ENCODE results near the gene RPL9. TPM values are rescaled to one million over a fixed set of nuclear protein-coding genes. Genes with fewer than 3 reads are reported as not detected.
"Not testable (repeated sequence)": the region's sequence is repeated elsewhere in the genome, so short reads cannot be mapped to it uniquely, and the experiment has no call there.

Gene RPL9
- total RNA-seq, result 1,000 to 10,000 TPM; 1,414 to 3,398 (median 2,567) TPM
- polyA plus RNA-seq, result 1,000 to 10,000 TPM; 3,310 to 3,365 TPM
- 1,113 reads per million, percentile 99 among the genes with 10 or more reads in this experiment for total RNA-seq

GRCh38 chr4:39458505-39459300 lies at the start of gene RPL9, which contains the start of gene LIAS:
Gene RPL9 (minus strand): TSS chr4:39458922. CDS start chr4:39458439, 483 bp downstream.
Gene LIAS (plus strand): TSS chr4:39459056. CDS start chr4:39459118, 62 bp downstream.
- ChIA-PET POLR2A (interaction anchor here (0.6 to 3.0 kb wide), 26 partner anchors 8 to 746 kb away, joined by 3 to 29 read pairs (median 4); partner anchors contain the start of genes N4BP2, RFC1, SMIM14 and UBE2K), CTCF (interaction anchor here (0.8 to 1.3 kb wide), 2 partner anchors 10 to 11 kb away, joined by 3 to 6 read pairs; no protein-coding TSS in a partner anchor)
- Histone ChIP-seq H3K27ac (ENCODE audit: low read depth, low read length) (peak within 1 kb of the TSS; percentile 95), H3K36me3 (ENCODE audit: control insufficient read depth in 2 of 3, insufficient read depth in 3 of 3, low read length in 3 of 3) (peaks cover 8 to 46% (median 28%) of the 10 kb centered on the region in 3 experiments), H3K9me3 (ENCODE audit: control insufficient read depth in 2 of 3, low read length in 3 of 3) (no peaks in the 10 kb centered on the region), H3K4me1 (ENCODE audit: control insufficient read depth in 2 of 2, insufficient read depth in 2 of 2, low read length in 2 of 2) (peaks cover 17 to 19% of the 10 kb centered on the region in 2 donors), H3K4me3 (ENCODE audit: low read length) (peak within 1 kb of the TSS; percentile 85), H3K27me3 (ENCODE audit: control insufficient read depth in 2 of 2, insufficient read depth in 2 of 2, low read length in 2 of 2) (no peaks in the 10 kb centered on the region)
- peaks cover 8 to 60% (median 47%) of the 10 kb centered on the region in 7 donors for H3K4me1 Mint-ChIP-seq
- H3K27ac Mint-ChIP-seq, result peak within 1 kb of the TSS; percentile 98 to 100 (median 99)
- DNase-seq (peak; percentile 80 to 96 (median 92)), ATAC-seq (peak; percentile 93)
- intact Hi-C loops (cut with micrococcal nuclease), result loop anchor here (1.0 to 10.0 kb wide), 16 partner anchors 10 to 1771 kb away; partner anchors contain the start of genes N4BP2 (in 2 of the 2), PDS5A (in 2 of the 2), RFC1 (in 2 of the 2) and UBE2K (in 2 of the 2)
- peaks cover 0 to 2% (median 0%) of the 10 kb centered on the region in 5 donors for H3K27me3 Mint-ChIP-seq
- peaks cover 0 to 6% (median 0%) of the 10 kb centered on the region in 11 donors for H3K9me3 Mint-ChIP-seq
- peak within 1 kb of the TSS; percentile 92 to 99 (median 96) for H3K4me3 Mint-ChIP-seq
- peaks cover 4 to 45% (median 33%) of the 10 kb centered on the region in 5 donors for H3K36me3 Mint-ChIP-seq

- no peak overlapping the region for H3K27ac ChIP-seq (ENCODE audit: low read depth, low read length)
- no peaks in the 10 kb centered on the region for H3K9me3 Mint-ChIP-seq
- ATAC-seq (no peak), DNase-seq (no peak)
- H3K36me3 ChIP-seq (ENCODE audit: control insufficient read depth in 2 of 3, insufficient read depth in 3 of 3, low read length in 3 of 3), result peaks cover 5 to 61% (median 6%) of the 10 kb centered on the region in 3 experiments
- intact Hi-C loops (cut with micrococcal nuclease), result no loop called here
- H3K9me3 ChIP-seq (ENCODE audit: control insufficient read depth in 2 of 3, low read length in 3 of 3), result no peaks in the 10 kb centered on the region
- no peaks in the 10 kb centered on the region for H3K4me1 ChIP-seq (ENCODE audit: control insufficient read depth in 2 of 2, insufficient read depth in 2 of 2, low read length in 2 of 2)
- H3K36me3 Mint-ChIP-seq, result peaks cover 0 to 50% (median 10%) of the 10 kb centered on the region in 5 donors
- no peaks in the 10 kb centered on the region for H3K4me1 Mint-ChIP-seq
- no peak overlapping the region for H3K4me3 Mint-ChIP-seq
- CTCF ChIA-PET, result interaction anchor here (1.2 kb wide), 1 partner anchor 36 kb away, joined by 3 read pairs; no protein-coding TSS in a partner anchor
- no peaks in the 10 kb centered on the region for H3K27me3 Mint-ChIP-seq
- no peaks in the 10 kb centered on the region for H3K27me3 ChIP-seq (ENCODE audit: control insufficient read depth in 2 of 2, insufficient read depth in 2 of 2, low read length in 2 of 2)
- no peak overlapping the region for H3K27ac Mint-ChIP-seq
- POLR2A ChIA-PET, result no interaction called here
- no peak overlapping the region for H3K4me3 ChIP-seq (ENCODE audit: low read length)
Observed at GRCh38 chr4:39505581-39505980, 46.9 kb upstream of the RPL9 start.

DNA sequence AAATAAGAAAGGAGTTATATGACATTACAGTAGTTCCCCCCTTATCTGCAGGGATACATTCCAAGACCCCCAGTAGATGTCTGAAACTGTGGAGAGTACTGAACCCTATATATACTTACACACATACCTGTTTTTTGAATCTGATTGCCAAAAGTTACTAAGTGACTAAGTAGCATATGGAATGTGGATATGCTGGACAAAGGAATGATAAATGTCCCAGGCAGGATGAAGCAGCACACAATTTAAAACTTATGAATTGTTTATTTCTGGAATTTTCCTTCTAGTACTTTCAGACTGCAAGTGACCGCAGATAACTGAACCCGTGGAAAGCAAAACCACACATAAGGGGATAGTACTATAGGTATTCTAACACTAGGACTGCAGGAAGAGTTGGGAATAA lies 45.8 kb upstream of the RPL9 start:
- Histone ChIP-seq H3K27ac (ENCODE audit: low read depth, low read length) (no peak overlapping the region), H3K4me1 (ENCODE audit: control insufficient read depth in 2 of 2, insufficient read depth in 2 of 2, low read length in 2 of 2) (no peaks in the 10 kb centered on the region), H3K9me3 (ENCODE audit: control insufficient read depth in 2 of 3, low read length in 3 of 3) (no peaks in the 10 kb centered on the region), H3K4me3 (ENCODE audit: low read length) (no peak overlapping the region), H3K36me3 (ENCODE audit: control insufficient read depth in 2 of 3, insufficient read depth in 3 of 3, low read length in 3 of 3) (peaks cover 5 to 58% (median 6%) of the 10 kb centered on the region in 3 experiments), H3K27me3 (ENCODE audit: control insufficient read depth in 2 of 2, insufficient read depth in 2 of 2, low read length in 2 of 2) (no peaks in the 10 kb centered on the region)
- Mint-ChIP-seq H3K27me3 (no peaks in the 10 kb centered on the region), H3K4me3 (no peak overlapping the region), H3K27ac (no peak overlapping the region), H3K4me1 (no peaks in the 10 kb centered on the region), H3K9me3 (no peaks in the 10 kb centered on the region), H3K36me3 (peaks cover 0 to 47% (median 12%) of the 10 kb centered on the region in 5 donors)
- ChIA-PET POLR2A (no interaction called here), CTCF (interaction anchor here (1.2 kb wide), 1 partner anchor 35 kb away, joined by 3 read pairs; no protein-coding TSS in a partner anchor)
- intact Hi-C loops (cut with micrococcal nuclease), result no loop called here
- no peak for ATAC-seq
- DNase-seq, result no peak

- H3K9me3 Mint-ChIP-seq; H3K27ac Mint-ChIP-seq; H3K9me3 ChIP-seq (ENCODE audit: control insufficient read depth in 2 of 3, low read length in 3 of 3); H3K4me1 Mint-ChIP-seq; H3K27me3 Mint-ChIP-seq; POLR2A ChIA-PET; H3K27me3 ChIP-seq (ENCODE audit: control insufficient read depth in 2 of 2, insufficient read depth in 2 of 2, low read length in 2 of 2); H3K4me1 ChIP-seq (ENCODE audit: control insufficient read depth in 2 of 2, insufficient read depth in 2 of 2, low read length in 2 of 2); DNase-seq; ATAC-seq; CTCF ChIA-PET; H3K27ac ChIP-seq (ENCODE audit: low read depth, low read length); intact Hi-C loops (cut with micrococcal nuclease); H3K4me3 Mint-ChIP-seq; H3K4me3 ChIP-seq (ENCODE audit: low read length): not testable (repeated sequence)
- H3K36me3 Mint-ChIP-seq, result peaks cover 0 to 44% (median 16%) of the 10 kb centered on the region in 5 donors
- H3K36me3 ChIP-seq (ENCODE audit: control insufficient read depth in 2 of 3, insufficient read depth in 3 of 3, low read length in 3 of 3), result peaks cover 5 to 44% (median 6%) of the 10 kb centered on the region in 3 experiments
Observed at GRCh38 chr4:39502664-39503035, 43.9 kb upstream of the RPL9 start.

DNA sequence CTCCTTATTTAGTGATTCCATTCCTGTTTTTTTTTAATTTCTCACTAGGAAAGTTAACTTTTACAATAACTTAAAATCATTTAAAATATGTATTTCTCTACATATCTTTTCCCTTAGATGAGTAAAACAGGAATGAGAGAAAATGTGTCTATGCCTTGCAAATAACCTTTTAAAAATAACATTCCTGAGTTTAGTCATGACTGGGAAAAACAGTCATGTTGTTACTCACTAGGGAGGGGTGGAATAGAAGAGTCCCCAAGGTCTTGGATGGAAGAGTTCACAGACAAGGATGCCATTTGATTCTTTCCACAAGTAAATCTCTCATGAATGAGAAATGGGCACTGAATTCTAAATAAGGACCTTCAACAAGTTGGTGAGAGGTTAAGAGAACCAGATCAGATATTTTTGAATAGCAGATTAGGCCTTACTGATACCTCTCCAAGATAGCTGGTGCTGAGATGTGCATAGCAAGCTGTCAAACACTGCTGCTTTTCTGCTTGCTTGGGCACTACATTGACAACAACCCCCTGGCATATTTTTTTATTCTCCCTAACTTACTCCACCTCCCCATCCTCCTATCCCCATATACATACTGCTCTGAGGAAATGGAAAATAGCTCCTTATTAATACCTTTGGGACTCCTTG lies 43.4 kb upstream of the RPL9 start:
- intact Hi-C loops (cut with micrococcal nuclease), result no loop called here
- Mint-ChIP-seq H3K9me3 (no peaks in the 10 kb centered on the region), H3K4me1 (no peaks in the 10 kb centered on the region), H3K27me3 (no peaks in the 10 kb centered on the region), H3K4me3 (no peak overlapping the region), H3K36me3 (peaks cover 0 to 43% (median 16%) of the 10 kb centered on the region in 5 donors), H3K27ac (no peak overlapping the region)
- Histone ChIP-seq H3K27ac (ENCODE audit: low read depth, low read length) (no peak overlapping the region), H3K36me3 (ENCODE audit: control insufficient read depth in 2 of 3, insufficient read depth in 3 of 3, low read length in 3 of 3) (peaks cover 5 to 39% (median 6%) of the 10 kb centered on the region in 3 experiments), H3K9me3 (ENCODE audit: control insufficient read depth in 2 of 3, low read length in 3 of 3) (no peaks in the 10 kb centered on the region), H3K4me1 (ENCODE audit: control insufficient read depth in 2 of 2, insufficient read depth in 2 of 2, low read length in 2 of 2) (no peaks in the 10 kb centered on the region), H3K4me3 (ENCODE audit: low read length) (no peak overlapping the region), H3K27me3 (ENCODE audit: control insufficient read depth in 2 of 2, insufficient read depth in 2 of 2, low read length in 2 of 2) (no peaks in the 10 kb centered on the region)
- POLR2A ChIA-PET, result no interaction called here
- no peak for ATAC-seq
- CTCF ChIA-PET, result no interaction called here
- DNase-seq, result no peak

DNA sequence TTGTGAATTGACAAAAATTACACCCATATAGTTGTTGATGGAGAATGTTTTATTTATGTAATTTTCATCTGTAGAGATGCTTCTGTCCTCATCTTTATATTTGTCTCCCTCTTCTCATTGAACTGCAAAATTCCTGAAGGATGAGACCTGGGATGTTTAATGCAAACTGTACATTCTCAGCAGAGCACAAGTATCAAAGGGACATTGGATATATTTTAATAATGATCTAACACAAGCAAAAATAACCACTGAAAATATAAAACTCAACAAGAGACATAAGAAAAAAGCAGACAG lies 40.0 kb upstream of the RPL9 start:
- ChIA-PET POLR2A (no interaction called here), CTCF (no interaction called here)
- peaks cover 0 to 30% (median 9%) of the 10 kb centered on the region in 5 donors for H3K36me3 Mint-ChIP-seq
- Histone ChIP-seq H3K4me1 (ENCODE audit: control insufficient read depth in 2 of 2, insufficient read depth in 2 of 2, low read length in 2 of 2) (no peaks in the 10 kb centered on the region), H3K4me3 (ENCODE audit: low read length) (no peak overlapping the region), H3K27ac (ENCODE audit: low read depth, low read length) (no peak overlapping the region), H3K36me3 (ENCODE audit: control insufficient read depth in 2 of 3, insufficient read depth in 3 of 3, low read length in 3 of 3) (peaks cover 0 to 14% (median 4%) of the 10 kb centered on the region in 3 experiments), H3K9me3 (ENCODE audit: control insufficient read depth in 2 of 3, low read length in 3 of 3) (no peaks in the 10 kb centered on the region), H3K27me3 (ENCODE audit: control insufficient read depth in 2 of 2, insufficient read depth in 2 of 2, low read length in 2 of 2) (no peaks in the 10 kb centered on the region)
- no peaks in the 10 kb centered on the region for H3K9me3 Mint-ChIP-seq
- intact Hi-C loops (cut with micrococcal nuclease), result no loop called here
- no peak overlapping the region for H3K27ac Mint-ChIP-seq
- no peak for ATAC-seq
- DNase-seq, result no peak
- no peaks in the 10 kb centered on the region for H3K4me1 Mint-ChIP-seq
- H3K27me3 Mint-ChIP-seq, result no peaks in the 10 kb centered on the region
- H3K4me3 Mint-ChIP-seq, result no peak overlapping the region
